Tibial nerve (tissue), 4 donors: ENCODE measurements around the gene CAMKK2. TPM values are rescaled to one million over a fixed set of nuclear protein-coding genes. Genes with fewer than 3 reads are reported as not detected.
A peak's percentile ranks its signal among the peaks of the same experiment; 100 is the strongest.

Experiments used
- DNase-seq, 2 donors: peaks; one replicate each; pipeline ENCODE4 v3.0.0-alpha.2; 2019; ENCODE audit warnings: low spot score in 2 of 2
- H3K27ac ChIP-seq, 4 donors: fragments of 200-600 bp; sonication (generic) in 3 of 4; one replicate each; pipeline ENCODE4 v1.5.1; 2017 to 2019; ENCODE audit warnings: mild to moderate bottlenecking in 1 of 4
- H3K27me3 ChIP-seq, 2 donors: fragments of 200-600 bp; sonication (generic) in 1 of 2; one replicate each; pipeline versions ENCODE4 v1.5.1 to v1.6.0; 2017 to 2019
- H3K36me3 ChIP-seq, 3 donors: fragments of 200-600 bp; sonication (generic); one replicate each; pipeline ENCODE4 v1.5.1; 2018 to 2019
- H3K4me1 ChIP-seq, 4 donors: fragments of 200-600 bp; sonication (generic) in 3 of 4; one replicate each; pipeline ENCODE4 v1.5.1; 2017 to 2019
- H3K4me3 ChIP-seq, 4 donors: fragments of 200-600 bp; sonication (generic) in 3 of 4; one replicate each; pipeline ENCODE4 v1.5.1; 2017 to 2019; ENCODE audit warnings: mild to moderate bottlenecking in 1 of 4, moderate library complexity in 1 of 4
- H3K9me3 ChIP-seq, 4 donors: fragments of 200-600 bp; sonication (generic) in 3 of 4; one replicate each; pipeline ENCODE4 v1.5.1; 2017 to 2019
- CTCF ChIP-seq, 5 experiments: fragments of 200-600 bp in 3 of 5; fragments of 450-650 bp in 2 of 5; sonication (generic) in 3 of 5; IDR thresholded peaks; one replicate each; pipeline ENCODE4 v1.5.1; 2016 to 2019; ENCODE audit warnings: antibody characterized with exemption in 5 of 5, mild to moderate bottlenecking in 3 of 5, moderate library complexity in 2 of 5
- EP300 ChIP-seq, 2 donors: sonication (generic); formaldehyde crosslinking; IDR thresholded peaks; one replicate each; pipeline ENCODE4 v1.6.1; 2017; ENCODE audit warnings: antibody characterized with exemption in 2 of 2, mild to moderate bottlenecking in 1 of 2
- POLR2A ChIP-seq, 2 donors: fragments of 450-650 bp; IDR thresholded peaks; one replicate each; pipeline ENCODE4 v1.6.1; 2017; ENCODE audit warnings: antibody characterized with exemption in 2 of 2, mild to moderate bottlenecking in 2 of 2, moderate library complexity in 2 of 2
- WGBS, 2 donors: methylation state at CpG; one replicate each; pipeline ENCODE4 v1.1.5; 2018; 5-methylcytosine and 5-hydroxymethylcytosine counted together
- total RNA-seq, 4 donors: library from RNA; depleted of rRNA; stranded (reverse); fragments of >200 nt; gene quantifications; one replicate each; pipeline ENCODE4 v1.1.0, GENCODE V29; 2016

Gene CAMKK2
- total RNA-seq, 4 donors from 2014 or later, result 31.0 to 39.9 (median 32.9) TPM

- no peak for TF ChIP-seq CTCF (IDR thresholded peaks at IDR 0.05)
- no peak for TF ChIP-seq POLR2A (IDR thresholded peaks at IDR 0.05)
- TF ChIP-seq EP300 (IDR thresholded peaks at IDR 0.05), result no peak
- Histone ChIP-seq H3K36me3 (peaks cover 0 to 65% (median 10%) of the 10 kb centered on the region in 3 donors), H3K27ac (peak overlapping the region in 1 of 4 donors; percentile 34), H3K9me3 (no peaks in the 10 kb centered on the region), H3K4me3 (no peak overlapping the region), H3K4me1 (peaks cover 0 to 19% (median 6%) of the 10 kb centered on the region in 4 donors), H3K27me3 (no peaks in the 10 kb centered on the region)
- 86 to 88% methylated on average over 18 of the region's 18 CpGs for WGBS, 2 donors
- DNase-seq, result no peak
These were observed 77.7 kb downstream of the CAMKK2 start for GRCh38 chr12:121218588-121219352.

GRCh38 chr12:121217761-121218160 lies 78.7 kb downstream of the CAMKK2 start:
- Histone ChIP-seq H3K4me1 (peaks cover 0 to 19% (median 9%) of the 10 kb centered on the region in 4 donors), H3K27ac (peak overlapping the region in 1 of 4 donors; percentile 44), H3K9me3 (no peaks in the 10 kb centered on the region), H3K4me3 (no peak overlapping the region), H3K27me3 (no peaks in the 10 kb centered on the region), H3K36me3 (peaks cover 0 to 63% (median 10%) of the 10 kb centered on the region in 3 donors)
- TF ChIP-seq POLR2A (IDR thresholded peaks at IDR 0.05) (no peak), CTCF (IDR thresholded peaks at IDR 0.05) (no peak), EP300 (IDR thresholded peaks at IDR 0.05) (no peak)
- DNase-seq, result no peak
- 85 to 88% methylated on average over 5 of the region's 5 CpGs for WGBS, 2 donors

GRCh38 chr12:121217063-121217462 lies 79.4 kb downstream of the CAMKK2 start:
- peaks cover 0 to 58% (median 10%) of the 10 kb centered on the region in 3 donors for H3K36me3 ChIP-seq
- TF ChIP-seq CTCF (IDR thresholded peaks at IDR 0.05), result no peak
- TF ChIP-seq POLR2A (IDR thresholded peaks at IDR 0.05), result no peak
- TF ChIP-seq EP300 (IDR thresholded peaks at IDR 0.05), result no peak
- H3K27me3 ChIP-seq, result no peaks in the 10 kb centered on the region
- H3K9me3 ChIP-seq, result no peaks in the 10 kb centered on the region
- no peak for DNase-seq
- peaks cover 0 to 19% (median 9%) of the 10 kb centered on the region in 4 donors for H3K4me1 ChIP-seq
- peak overlapping the region in 1 of 4 donors; percentile 44 for H3K27ac ChIP-seq
- no peak overlapping the region for H3K4me3 ChIP-seq
- 79 to 93% methylated on average over 8 of the region's 8 CpGs for WGBS, 2 donors

GRCh38 chr12:121216102-121216501 lies 80.4 kb downstream of the CAMKK2 start:
- no peak overlapping the region for H3K27ac ChIP-seq
- WGBS, 2 donors, result 87 to 89% methylated on average over 4 of the region's 4 CpGs
- TF ChIP-seq CTCF (IDR thresholded peaks at IDR 0.05), result no peak
- no peak for TF ChIP-seq EP300 (IDR thresholded peaks at IDR 0.05)
- TF ChIP-seq POLR2A (IDR thresholded peaks at IDR 0.05), result no peak

More at GRCh38 chr12:121216102-121216501, 80.4 kb downstream of the CAMKK2 start:
- peaks cover 0 to 22% (median 13%) of the 10 kb centered on the region in 4 donors for H3K4me1 ChIP-seq
- DNase-seq, result no peak
- no peaks in the 10 kb centered on the region for H3K27me3 ChIP-seq
- H3K36me3 ChIP-seq, result peaks cover 0 to 48% (median 10%) of the 10 kb centered on the region in 3 donors
- H3K4me3 ChIP-seq, result no peak overlapping the region
- H3K9me3 ChIP-seq, result no peaks in the 10 kb centered on the region
